Measurements from ENCODE around the gene MARCHF9. TPM values are rescaled to one million over a fixed set of nuclear protein-coding genes. Genes with fewer than 3 reads are reported as not detected.

The MARCHF9 gene
- polyA plus RNA-seq, 3 donors = 5.3 to 8.8 (median 7.4) TPM

DNA sequence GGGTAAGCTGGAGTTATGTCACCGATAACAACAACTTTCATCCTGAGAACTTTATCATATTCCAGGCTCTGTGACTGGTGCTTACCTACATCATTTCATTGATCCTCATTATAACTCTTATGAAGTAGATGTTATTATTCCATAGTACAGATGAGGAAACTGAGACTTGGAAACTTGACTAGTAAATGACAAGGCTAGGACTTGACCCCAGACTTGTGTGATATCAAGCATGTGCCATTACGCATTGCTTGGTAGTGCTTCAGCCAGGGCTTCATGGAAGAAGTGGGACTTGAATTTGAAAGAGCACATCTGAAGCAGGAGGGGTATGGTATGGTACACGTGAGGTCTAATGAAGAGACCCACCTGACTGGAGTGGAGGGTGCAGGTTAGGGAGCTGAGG, 51.8 kb downstream of the MARCHF9 start:
- WGBS, 3 donors = 94 to 97% (median 95%) methylated on average over 3 of the region's 3 CpGs
- H3K27ac ChIP-seq (ENCODE audit: low read depth, low read length) = no peak overlapping the region

DNA sequence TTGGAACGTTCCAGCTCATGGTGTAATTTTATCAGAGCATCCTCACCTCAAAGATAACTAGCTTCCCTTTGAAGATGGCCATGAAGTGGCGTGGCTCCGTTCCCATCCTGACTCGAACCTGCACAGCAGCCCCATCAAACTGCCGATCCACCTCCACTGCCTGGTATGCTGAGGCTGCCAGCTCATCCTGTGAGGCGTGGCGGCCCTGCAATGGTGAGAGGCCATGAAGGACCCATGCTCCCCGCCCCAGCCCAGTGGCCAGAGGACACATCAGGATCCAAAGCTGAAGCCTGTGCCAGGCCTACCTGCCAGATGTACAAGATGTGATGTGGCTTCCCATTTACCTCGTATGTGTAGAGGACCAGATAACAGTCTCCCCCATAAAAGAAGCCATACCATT, 52.4 kb downstream of the MARCHF9 start:
- 88 to 96% (median 91%) methylated on average over 9 of the region's 9 CpGs for WGBS, 3 donors

DNA sequence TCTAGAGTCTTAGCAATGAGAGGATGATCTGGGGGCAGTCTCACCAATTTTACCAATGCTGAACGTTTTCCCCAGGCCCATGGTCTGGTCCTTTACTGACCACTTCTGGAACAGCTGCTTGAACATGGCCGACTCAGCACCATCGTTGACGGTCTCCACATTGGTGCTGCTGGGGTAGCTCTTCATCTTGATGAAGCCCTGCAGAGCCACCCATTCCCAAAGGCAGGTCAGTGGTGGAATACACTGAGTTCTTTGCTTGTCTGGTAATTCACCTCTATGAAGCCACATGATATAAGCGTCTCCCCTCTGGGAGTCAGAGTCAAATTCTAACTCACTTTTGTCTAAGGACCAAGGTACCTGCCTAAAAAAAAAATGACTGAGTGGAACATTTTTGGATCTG, 53.4 kb downstream of the MARCHF9 start:
- WGBS, 3 donors = 83 to 92% (median 92%) methylated on average over 5 of the region's 5 CpGs
- H3K27ac ChIP-seq (ENCODE audit: low read depth, low read length) = no peak overlapping the region

More for the DNA sequence above, 52.4 kb downstream of the MARCHF9 start:
- H3K27ac ChIP-seq (ENCODE audit: low read depth, low read length) = no peak overlapping the region

DNA sequence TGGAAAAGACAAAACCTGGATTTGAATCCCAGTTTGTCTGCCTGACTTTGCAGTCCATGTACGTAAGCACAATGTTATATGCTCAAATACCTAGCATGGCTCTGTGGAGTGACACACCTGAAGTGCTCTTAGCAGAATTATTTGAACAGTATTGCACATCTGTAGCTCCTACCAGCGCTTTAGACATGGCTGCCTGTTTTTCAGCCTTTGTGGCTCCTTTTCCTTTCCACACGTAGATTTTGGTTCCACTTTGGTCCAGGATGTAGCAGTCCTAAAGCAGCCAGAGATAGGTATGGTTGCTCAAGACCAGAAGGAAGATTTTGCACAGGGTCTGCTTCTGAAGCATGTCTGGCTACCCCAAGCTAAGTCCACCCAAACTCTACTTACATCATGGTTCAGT, 54.5 kb downstream of the MARCHF9 start:
- 87 to 96% (median 90%) methylated on average over 3 of the region's 3 CpGs for WGBS, 3 donors
- no peak overlapping the region for H3K27ac ChIP-seq (ENCODE audit: low read depth, low read length)

Other genes starting within 250 kb of the MARCHF9 start
- gene DDIT3, start 234.6 kb upstream of the MARCHF9 start, polyA plus RNA-seq = 10 to 100 TPM; 27.4 to 30.6 (median 28.1) TPM
- 10 to 100 TPM; 20.9 to 32.4 (median 24.8) TPM for gene MBD6, start 232.3 kb upstream of the MARCHF9 start, polyA plus RNA-seq
- 10 to 100 TPM; 88.6 to 95.1 (median 93.2) TPM for gene DCTN2, start 207.9 kb upstream of the MARCHF9 start, polyA plus RNA-seq
- under 1 TPM; 0.04 to 0.41 (median 0.11) TPM for gene KIF5A, start 205.1 kb upstream of the MARCHF9 start, polyA plus RNA-seq
- gene PIP4K2C, start 163.9 kb upstream of the MARCHF9 start, polyA plus RNA-seq = 10 to 100 TPM in 2 of 3 donors, 1 to 10 TPM in 1; 8.8 to 10.2 (median 10.1) TPM
- gene DTX3, start 150.3 kb upstream of the MARCHF9 start, polyA plus RNA-seq = 10 to 100 TPM in 2 of 3 donors, 1 to 10 TPM in 1; 8.4 to 23.3 (median 14.5) TPM
- gene ARHGEF25, start 143.7 kb upstream of the MARCHF9 start, polyA plus RNA-seq = 10 to 100 TPM in 2 of 3 donors, 1 to 10 TPM in 1; 4.7 to 69.7 (median 10.8) TPM
- gene B4GALNT1, start 121.9 kb upstream of the MARCHF9 start, polyA plus RNA-seq = 1 to 10 TPM in 1 of 3 donors, under 1 TPM in 2; 0.35 to 2.5 (median 0.70) TPM
- gene OS9, start 61.0 kb upstream of the MARCHF9 start, polyA plus RNA-seq = 100 to 1,000 TPM; 176 to 204 (median 192) TPM
- gene AGAP2, start 16.4 kb upstream of the MARCHF9 start, polyA plus RNA-seq = 1 to 10 TPM in 2 of 3 donors, under 1 TPM in 1; 0.77 to 3.1 (median 2.2) TPM
- gene TSPAN31, start 10.1 kb upstream of the MARCHF9 start, polyA plus RNA-seq = 10 to 100 TPM; 30.1 to 38.8 (median 36.2) TPM
- gene CDK4, start 2.8 kb upstream of the MARCHF9 start, polyA plus RNA-seq = 10 to 100 TPM; 50.9 to 96.4 (median 73.9) TPM
- gene CYP27B1, start 12.0 kb downstream of the MARCHF9 start, polyA plus RNA-seq = 1 to 10 TPM in 2 of 3 donors, not detected in 1; 3.0 to 4.2 TPM
- gene METTL1, start 17.0 kb downstream of the MARCHF9 start, polyA plus RNA-seq = 10 to 100 TPM; 20.9 to 25.8 (median 24.9) TPM
- gene EEF1AKMT3, start 17.5 kb downstream of the MARCHF9 start, polyA plus RNA-seq = 10 to 100 TPM in 1 of 3 donors, 1 to 10 TPM in 2; 5.5 to 12.0 (median 6.3) TPM
- 10 to 100 TPM; 14.4 to 32.6 (median 23.8) TPM for gene TSFM, start 27.7 kb downstream of the MARCHF9 start, polyA plus RNA-seq
- 1 to 10 TPM; 3.4 to 7.0 (median 6.9) TPM for gene AVIL, start 63.6 kb downstream of the MARCHF9 start, polyA plus RNA-seq
- 100 to 1,000 TPM in 1 of 3 donors, 10 to 100 TPM in 2; 76.0 to 106 (median 96.4) TPM for gene CTDSP2, start 91.6 kb downstream of the MARCHF9 start, polyA plus RNA-seq
- 10 to 100 TPM in 1 of 3 donors, 1 to 10 TPM in 2; 4.3 to 11.0 (median 7.6) TPM for gene ATP23, start 186.5 kb downstream of the MARCHF9 start, polyA plus RNA-seq